GM06990 (cell line): ENCODE results near the gene KATNAL1.
A peak's percentile ranks its signal among the peaks of the same experiment; 100 is the strongest.

Source experiments
- DNase-seq: peaks from one replicate; pipeline ENCODE4 v3.0.0-alpha.2; 2011; ENCODE audit not compliant: insufficient read length; ENCODE audit errors: extremely low read depth
- H3K27me3 ChIP-seq: replicated peaks from 2 replicates; pipeline ENCODE4 v1.6.0; 2011; ENCODE audit warnings: low read length; ENCODE audit not compliant: control insufficient read depth, insufficient read depth
- H3K36me3 ChIP-seq: 2 replicates; pipeline ENCODE4 v1.5.1; 2011; ENCODE audit warnings: low read length; ENCODE audit not compliant: control insufficient read depth, insufficient read depth
- H3K4me3 ChIP-seq: replicated peaks from 2 replicates; pipeline ENCODE4 v1.5.1; 2011; ENCODE audit warnings: low read depth, mild to moderate bottlenecking, control low read depth, low read length
- TF ChIP-seq, protein P1 (sequence below): IDR thresholded peaks from 2 replicates; pipeline ENCODE4 v1.5.1; 2011; ENCODE audit warnings: low read length, control low read depth, mild to moderate bottlenecking, inconsistent platforms; ENCODE audit not compliant: insufficient read depth, poor library complexity, severe bottlenecking

KATNAL1 gene

DNA sequence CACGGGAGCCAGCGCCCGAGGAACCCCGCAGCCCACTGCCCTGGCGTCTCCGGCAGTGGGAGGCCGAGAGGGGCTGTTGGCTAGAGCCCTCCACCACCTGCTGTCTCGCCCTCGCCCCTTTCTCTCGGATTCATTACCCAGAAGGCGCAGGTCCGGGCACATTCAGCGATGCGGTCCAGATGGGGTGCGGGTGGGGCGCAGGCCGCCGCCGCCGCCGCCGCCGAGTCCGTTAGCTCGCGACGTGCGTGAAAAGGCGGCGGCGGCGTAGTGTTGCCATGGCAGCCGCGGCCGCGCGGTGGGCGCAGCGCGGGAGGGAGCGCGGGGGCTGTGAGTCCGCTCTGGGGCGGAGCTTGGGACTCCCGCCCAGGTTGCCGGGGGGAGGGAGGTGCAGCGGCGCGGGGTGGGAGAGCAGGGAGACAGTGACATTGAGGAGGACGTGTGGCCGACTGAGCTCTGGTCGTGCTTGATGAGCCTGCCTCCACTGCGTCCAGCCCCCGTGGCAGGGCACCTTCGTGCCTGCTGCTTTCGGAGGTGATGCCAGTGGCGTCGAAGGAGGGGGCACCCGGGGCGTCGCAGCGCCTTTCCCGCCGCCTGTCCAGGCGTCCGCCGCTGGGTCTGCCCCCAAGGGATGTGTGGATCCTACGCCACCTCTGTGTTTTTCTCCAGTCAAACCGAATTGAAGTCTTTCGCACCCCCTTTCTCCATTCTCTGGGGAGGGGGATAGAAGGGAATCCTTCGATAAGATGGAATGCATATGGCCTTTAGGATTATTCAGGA lies at the start of gene KATNAL1:
KATNAL1 (minus strand) TSS at position 358 of the 777 bp plus-strand sequence. CDS start 23,774 bp downstream, outside the sequence.
- TF ChIP-seq, protein P1, sequence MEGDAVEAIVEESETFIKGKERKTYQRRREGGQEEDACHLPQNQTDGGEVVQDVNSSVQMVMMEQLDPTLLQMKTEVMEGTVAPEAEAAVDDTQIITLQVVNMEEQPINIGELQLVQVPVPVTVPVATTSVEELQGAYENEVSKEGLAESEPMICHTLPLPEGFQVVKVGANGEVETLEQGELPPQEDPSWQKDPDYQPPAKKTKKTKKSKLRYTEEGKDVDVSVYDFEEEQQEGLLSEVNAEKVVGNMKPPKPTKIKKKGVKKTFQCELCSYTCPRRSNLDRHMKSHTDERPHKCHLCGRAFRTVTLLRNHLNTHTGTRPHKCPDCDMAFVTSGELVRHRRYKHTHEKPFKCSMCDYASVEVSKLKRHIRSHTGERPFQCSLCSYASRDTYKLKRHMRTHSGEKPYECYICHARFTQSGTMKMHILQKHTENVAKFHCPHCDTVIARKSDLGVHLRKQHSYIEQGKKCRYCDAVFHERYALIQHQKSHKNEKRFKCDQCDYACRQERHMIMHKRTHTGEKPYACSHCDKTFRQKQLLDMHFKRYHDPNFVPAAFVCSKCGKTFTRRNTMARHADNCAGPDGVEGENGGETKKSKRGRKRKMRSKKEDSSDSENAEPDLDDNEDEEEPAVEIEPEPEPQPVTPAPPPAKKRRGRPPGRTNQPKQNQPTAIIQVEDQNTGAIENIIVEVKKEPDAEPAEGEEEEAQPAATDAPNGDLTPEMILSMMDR, result no peak
- H3K4me3 ChIP-seq, result peak within 1 kb of the TSS; percentile 93
- H3K36me3 ChIP-seq, result no peaks in the 10 kb centered on the region
- H3K27me3 ChIP-seq, result no peaks in the 10 kb centered on the region
- DNase-seq, result peak; percentile 87

DNA sequence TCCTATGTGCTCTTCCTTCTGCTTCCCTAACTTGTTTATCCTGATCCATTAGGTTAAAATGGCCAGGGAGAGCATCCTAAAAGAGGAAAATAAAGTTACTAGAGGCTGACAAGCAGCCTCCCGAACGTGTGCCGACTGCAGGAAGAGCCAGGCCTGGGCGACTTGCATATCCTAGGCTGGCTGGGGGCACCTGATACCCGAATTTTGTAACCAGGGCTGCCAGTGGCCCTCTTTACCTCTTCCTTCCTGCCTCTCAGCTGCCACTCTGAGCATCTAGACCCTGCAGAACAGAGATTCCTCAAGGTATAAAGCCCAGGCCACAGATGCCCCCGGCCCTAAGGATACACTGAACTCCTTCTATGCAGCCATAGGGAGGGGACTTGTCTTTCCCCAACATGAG lies 48.5 kb upstream of the KATNAL1 start:
- Histone ChIP-seq H3K36me3 (peaks cover 2% of the 10 kb centered on the region; the same call in 1 of the 2 replicates), H3K27me3 (no peaks in the 10 kb centered on the region)
- TF ChIP-seq, protein P1, result no peak

DNA sequence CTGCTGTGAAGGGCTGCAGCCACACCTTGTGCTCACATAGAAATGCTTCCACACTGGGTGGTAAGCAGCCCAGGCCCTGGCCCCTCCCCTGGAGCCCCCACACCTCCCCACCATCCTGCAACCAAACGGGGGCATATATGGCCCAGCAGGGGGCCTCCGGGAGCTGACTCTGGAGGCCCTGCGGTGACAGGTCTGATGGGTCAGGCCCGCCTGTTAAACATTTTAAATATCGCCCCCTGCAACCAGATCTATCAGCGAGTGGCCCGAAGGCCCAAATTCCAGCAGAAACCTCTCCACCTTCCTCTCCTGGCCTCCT lies 48.0 kb upstream of the KATNAL1 start:
- peak; percentile 62 for DNase-seq
- no peaks in the 10 kb centered on the region for H3K27me3 ChIP-seq
- TF ChIP-seq, protein P1, result peak; percentile 87
- peaks cover 2% of the 10 kb centered on the region; the same call in 1 of the 2 replicates for H3K36me3 ChIP-seq
- no peak overlapping the region for H3K4me3 ChIP-seq

More for the DNA sequence above, 48.5 kb upstream of the KATNAL1 start:
- DNase-seq, result no peak
- H3K4me3 ChIP-seq, result no peak overlapping the region

DNA sequence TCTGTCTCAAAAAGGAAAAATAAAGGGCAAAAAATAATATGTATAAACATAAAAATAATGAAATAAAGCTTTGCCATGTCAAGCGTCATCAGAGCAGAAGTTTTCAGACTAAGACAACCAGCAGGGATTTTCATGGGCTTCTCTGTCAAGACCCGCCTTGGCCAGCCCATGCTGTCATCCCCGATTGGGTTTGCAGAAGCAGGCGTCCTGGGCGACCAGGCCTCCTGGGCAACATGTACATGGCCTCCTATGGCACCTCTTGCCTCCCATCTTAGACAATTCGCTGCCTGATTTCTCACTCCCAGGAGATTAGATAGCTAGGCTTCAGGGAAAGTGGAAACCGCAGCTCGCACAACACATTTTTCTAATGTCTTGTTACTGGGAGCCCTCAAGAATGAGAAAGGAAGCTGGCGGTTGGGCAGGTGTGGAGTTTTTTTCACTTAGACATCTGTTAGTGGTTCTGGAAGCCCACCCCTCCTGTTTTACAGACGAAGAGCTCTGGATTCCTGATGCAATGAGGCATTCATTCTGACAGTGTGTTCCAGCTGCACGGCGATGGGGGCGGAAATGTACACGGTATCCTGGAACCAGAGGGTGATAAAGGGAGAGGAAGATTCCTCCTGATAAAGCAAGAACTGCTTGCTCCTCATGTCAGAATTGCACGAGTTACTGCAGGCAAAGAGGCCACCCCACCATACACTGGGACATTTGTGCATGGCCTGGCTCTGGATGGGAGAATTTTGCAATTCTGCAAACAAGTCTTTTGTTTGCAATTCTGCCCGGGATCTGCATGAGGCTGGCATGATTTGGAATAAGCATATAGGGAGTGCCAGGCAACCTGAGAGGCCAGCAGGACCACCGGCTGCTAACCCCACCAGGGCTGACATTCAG lies 47.4 kb upstream of the KATNAL1 start:
- H3K27me3 ChIP-seq, result no peaks in the 10 kb centered on the region
- TF ChIP-seq, protein P1, result no peak
- H3K4me3 ChIP-seq, result no peak overlapping the region
- DNase-seq, result no peak
- peaks cover 2% of the 10 kb centered on the region; the same call in 1 of the 2 replicates for H3K36me3 ChIP-seq

DNA sequence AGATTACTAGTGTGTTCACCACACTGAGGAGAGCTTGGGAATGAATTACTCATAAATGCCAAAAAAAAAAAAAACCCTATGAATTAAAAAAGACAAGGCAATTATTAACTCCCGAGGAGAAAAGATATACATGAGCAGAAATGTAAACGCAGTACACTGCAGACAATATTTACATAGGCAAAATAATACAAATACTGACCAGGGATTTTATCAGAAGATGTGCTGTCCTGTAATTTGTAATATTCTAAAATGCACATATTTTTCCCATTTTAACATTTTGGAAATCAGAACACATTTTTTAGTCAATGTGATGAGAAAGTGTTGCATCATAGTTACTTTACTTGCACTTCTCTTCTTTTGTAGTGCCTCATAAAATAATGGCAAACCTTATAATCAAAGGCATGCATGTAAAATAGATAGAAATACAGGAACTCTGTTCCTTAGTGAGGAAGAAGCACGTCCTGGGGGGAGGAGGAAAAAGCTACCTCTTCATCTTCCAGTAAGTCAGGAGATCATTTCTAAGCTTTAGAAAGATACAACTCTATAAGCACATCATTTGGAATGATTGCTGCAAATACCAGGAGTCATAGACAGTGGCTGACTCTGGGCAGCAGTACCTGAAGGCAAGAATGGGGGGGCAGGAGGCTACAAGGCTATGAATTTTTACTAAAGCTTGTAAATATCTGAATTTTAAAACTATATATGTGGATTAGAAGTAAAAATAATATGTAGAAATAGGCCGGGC lies 46.3 kb upstream of the KATNAL1 start:
- DNase-seq, result no peak
- Histone ChIP-seq H3K4me3 (no peak overlapping the region), H3K27me3 (no peaks in the 10 kb centered on the region), H3K36me3 (no peaks in the 10 kb centered on the region)
- TF ChIP-seq, protein P1, result no peak
